IMR-90 (cell line): ENCODE results near the gene ATG5. TPM values are rescaled to one million over a fixed set of nuclear protein-coding genes. Genes with fewer than 3 reads are reported as not detected.

ENCODE experiments used
- ATAC-seq: fragments of 200-7000 bp; cut with Tn5 transposase; 2 replicates; pipeline ENCODE4 v1.9.1; 2020; ENCODE audit warnings: low read depth, mild to moderate bottlenecking, moderate library complexity
- BruUV-seq: library from RNA; stranded (reverse); fragments of 400-500 nt; replicated peaks from 2 replicates; lab custom pipeline; 2021; lab: Mats Ljungman, UMichigan
- CTCF ChIA-PET: fragments of 300-600 bp; formaldehyde crosslinking; extraction: SDS; loops from one replicate; lab custom pipeline; 2021; ENCODE audit warnings: antibody characterized with exemption; lab: Yijun Ruan, JAX
- POLR2A ChIA-PET: fragments of 300-600 bp; sonication (Branson Sonifier 250); formaldehyde crosslinking; loops from one replicate; lab custom pipeline; 2022; ENCODE audit warnings: antibody characterized with exemption; ENCODE audit not compliant: unreplicated experiment; lab: Charles Lee
- DNase-seq: peaks from one replicate; pipeline ENCODE4 v3.0.0; 2013
- H2AFZ ChIP-seq: replicated peaks from 2 replicates; pipeline ENCODE3; 2013; ENCODE audit warnings: low read length, mild to moderate bottlenecking; ENCODE audit not compliant: poor library complexity
- H2AK5ac ChIP-seq: 2 replicates; pipeline ENCODE4 v1.6.1; 2013; ENCODE audit warnings: low read depth, low read length, inconsistent platforms
- H2AK9ac ChIP-seq: replicated peaks from 2 replicates; pipeline ENCODE3; 2013; ENCODE audit warnings: mild to moderate bottlenecking, low read depth, low read length, moderate library complexity; ENCODE audit not compliant: poor library complexity
- H2BK120ac ChIP-seq: 2 replicates; pipeline ENCODE4 v1.6.1; 2013; ENCODE audit warnings: low read depth, low read length, inconsistent platforms
- H2BK15ac ChIP-seq: 3 replicates; pipeline ENCODE4 v1.6.1; 2013; ENCODE audit warnings: low read depth, low read length, inconsistent platforms
- H2BK20ac ChIP-seq: 2 replicates; pipeline ENCODE4 v1.6.1; 2013; ENCODE audit warnings: low read depth, mild to moderate bottlenecking, inconsistent platforms, low read length, moderate library complexity
- H2BK5ac ChIP-seq: 2 replicates; pipeline ENCODE4 v1.6.1; 2013; ENCODE audit warnings: mild to moderate bottlenecking, low read depth, low read length, inconsistent platforms; ENCODE audit not compliant: poor library complexity, severe bottlenecking
- H3K14ac ChIP-seq: replicated peaks from 2 replicates; pipeline ENCODE4 v1.6.1; 2013; ENCODE audit warnings: low read depth, low read length, inconsistent platforms
- H3K18ac ChIP-seq: 2 replicates; pipeline ENCODE4 v1.6.1; 2013; ENCODE audit warnings: low read depth, low read length, control low read depth
- H3K23ac ChIP-seq: 2 replicates; pipeline ENCODE4 v1.6.1; 2013; ENCODE audit warnings: low read depth, low read length, inconsistent platforms
- H3K27ac ChIP-seq: 2 replicates; pipeline ENCODE4 v1.5.1; 2013; ENCODE audit warnings: mild to moderate bottlenecking, control low read depth, low read length; ENCODE audit not compliant: insufficient read depth
- H3K27me3 ChIP-seq: 2 replicates; pipeline ENCODE4 v1.6.1; 2013; ENCODE audit warnings: low read length; ENCODE audit not compliant: control insufficient read depth, insufficient read depth
- H3K36me3 ChIP-seq: 2 replicates; pipeline ENCODE4 v1.6.1; 2013; ENCODE audit warnings: low read length, mixed read lengths; ENCODE audit not compliant: control insufficient read depth, insufficient read depth
- H3K4ac ChIP-seq: 2 replicates; pipeline ENCODE4 v1.6.1; 2013; ENCODE audit warnings: low read depth, low read length, inconsistent platforms
- H3K4me1 ChIP-seq: 2 replicates; pipeline ENCODE4 v1.6.1; 2013; ENCODE audit warnings: low read length, mixed read lengths; ENCODE audit not compliant: control insufficient read depth, insufficient read depth
- H3K4me2 ChIP-seq: 2 replicates; pipeline ENCODE4 v1.6.1; 2013; ENCODE audit warnings: low read depth, mild to moderate bottlenecking, control low read depth, low read length, moderate library complexity
- H3K4me3 ChIP-seq: 2 replicates; pipeline ENCODE4 v1.5.1; 2013; ENCODE audit warnings: low read depth, mild to moderate bottlenecking, control low read depth, low read length, moderate library complexity; ENCODE audit not compliant: insufficient read depth
- H3K56ac ChIP-seq: 2 replicates; pipeline ENCODE4 v1.6.1; 2013; ENCODE audit warnings: low read length, inconsistent platforms; ENCODE audit not compliant: insufficient read depth; ENCODE audit errors: extremely low read depth
- H3K79me1 ChIP-seq, 2 experiments: 2 replicates each; pipeline ENCODE4 v1.6.1; 2013; ENCODE audit warnings: low read length in 2 of 2, inconsistent platforms in 1 of 2, low read depth in 1 of 2
- H3K9ac ChIP-seq: 2 replicates; pipeline ENCODE4 v1.6.1; 2013; ENCODE audit warnings: low read depth, low read length, control low read depth
- H3K9me1 ChIP-seq: 2 replicates; pipeline ENCODE4 v1.6.1; 2013; ENCODE audit warnings: low read length, inconsistent platforms; ENCODE audit not compliant: insufficient read depth
- H3K9me3 ChIP-seq: 2 replicates; pipeline ENCODE4 v1.6.1; 2013; ENCODE audit warnings: low read length; ENCODE audit not compliant: control insufficient read depth, insufficient read depth
- H4K20me1 ChIP-seq: 2 replicates; pipeline ENCODE4 v1.6.1; 2013; ENCODE audit warnings: low read length, inconsistent platforms; ENCODE audit not compliant: insufficient read depth
- H4K5ac ChIP-seq: 2 replicates; pipeline ENCODE4 v1.6.1; 2013; ENCODE audit warnings: mild to moderate bottlenecking, low read depth, low read length, control low read depth
- H4K8ac ChIP-seq, 2 experiments: 2 replicates each; pipeline ENCODE4 v1.6.1; 2013; ENCODE audit warnings: low read depth in 2 of 2, low read length in 2 of 2, control low read depth in 1 of 2, inconsistent platforms in 1 of 2
- H4K91ac ChIP-seq: 2 replicates; pipeline ENCODE4 v1.6.1; 2013; ENCODE audit warnings: low read depth, low read length, inconsistent platforms; ENCODE audit not compliant: insufficient read depth
- MAFK ChIP-seq: IDR thresholded peaks from 2 replicates; pipeline ENCODE4 v1.6.1; 2012; ENCODE audit warnings: low read depth, low read length, improper control_type of control experiment
- NFE2L2 ChIP-seq: fragments of 150-350 bp; IDR thresholded peaks from 2 replicates; pipeline ENCODE4 v1.6.1; 2016; ENCODE audit warnings: low read depth, mild to moderate bottlenecking, low read length
- WGBS, 2 experiments: methylation state at CpG; one replicate each; pipeline versions ENCODE4 v1.1.5 to v1.1.7; 2013; ENCODE audit warnings: missing lambda C conversion rate in 2 of 2; ENCODE audit not compliant: insufficient read length in 1 of 2; ENCODE audit errors: extremely low coverage in 2 of 2; 5-methylcytosine and 5-hydroxymethylcytosine counted together
- dilution Hi-C: fragments of 300-500 bp; cut with HindIII; formaldehyde crosslinking; loops from one replicate; pipeline ENCODE4 v1.14.3; 2018; ENCODE audit warnings: low sequenced_read_pairs; ENCODE audit not compliant: unreplicated experiment
- in situ Hi-C: fragments of 300-500 bp; cut with MboI; formaldehyde crosslinking; loops from 3 replicates; pipeline ENCODE4 v1.14.3; 2019; ENCODE audit warnings: low sequenced_read_pairs, inconsistent platforms, mixed read lengths
- intact Hi-C: fragments of 100-400 bp; cut with micrococcal nuclease; formaldehyde crosslinking; loops from 2 replicates; pipeline ENCODE4 v1.10.0; 2022
- polyA plus RNA-seq, 3 experiments: library from polyadenylated mRNA; depleted of rRNA; stranded (reverse); fragments of >200 nt; gene quantifications; 2 replicates each; pipeline ENCODE4 v1.2.3, GENCODE V29; 2012; ENCODE audit warnings: low replicate concordance in 1 of 3
- total RNA-seq: library from RNA; depleted of rRNA; stranded (reverse); fragments of >200 nt; gene quantifications from 2 replicates; pipeline ENCODE4 v1.2.3, GENCODE V29; 2012

Gene ATG5
- total and polyA plus RNA-seq, 2 of the 4 experiments (the other 2 are of a cell fraction) = 13.5 to 28.0 TPM

DNA sequence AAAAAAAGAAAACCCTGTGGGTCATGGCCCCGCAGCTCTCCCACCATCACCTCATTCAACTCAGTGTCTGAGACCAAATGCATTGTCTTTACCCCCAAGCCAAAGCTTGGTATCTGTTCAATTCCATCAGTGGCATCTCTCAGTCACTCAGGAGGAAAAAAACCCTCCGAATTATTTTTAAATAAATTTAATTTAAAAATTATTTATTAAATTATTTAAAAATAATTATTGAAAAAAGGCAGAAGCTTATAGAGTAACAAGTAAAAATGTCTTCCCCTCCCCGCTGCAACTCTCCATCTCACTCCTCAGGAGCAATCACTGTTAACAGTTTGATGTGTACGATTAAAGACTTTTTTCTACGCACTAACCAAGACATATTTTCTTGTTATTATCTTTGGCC lies 188.7 kb downstream of the ATG5 start:
- CTCF ChIA-PET = interaction anchor here (0.7 kb wide), 1 partner anchor 54 kb away, joined by 4 read pairs; no protein-coding TSS in a partner anchor
- no peak for DNase-seq
- H2AFZ ChIP-seq = no peak overlapping the region
- no peak for TF ChIP-seq MAFK
- no peak for TF ChIP-seq NFE2L2
- H3K9ac ChIP-seq = no peak overlapping the region
- no peak overlapping the region for H2AK5ac ChIP-seq
- H3K4me1 ChIP-seq = peaks cover 6% of the 10 kb centered on the region
- in situ Hi-C loops = no loop called here
- H3K56ac ChIP-seq = no peak overlapping the region
- H3K23ac ChIP-seq = no peak overlapping the region
- H3K4ac ChIP-seq = no peak overlapping the region
- no peak overlapping the region for H2BK5ac ChIP-seq
- H2BK15ac ChIP-seq = no peak overlapping the region
- H3K9me3 ChIP-seq = no peaks in the 10 kb centered on the region
- H3K79me1 ChIP-seq = no peaks in the 10 kb centered on the region
- dilution Hi-C loops = no loop called here
- H3K4me3 ChIP-seq = no peak overlapping the region
- H3K27ac ChIP-seq = no peak overlapping the region
- no peak overlapping the region for H4K8ac ChIP-seq
- H3K36me3 ChIP-seq = no peaks in the 10 kb centered on the region
- H2AK9ac ChIP-seq = no peak overlapping the region
- no peak overlapping the region for H4K5ac ChIP-seq
- H3K14ac ChIP-seq = no peak overlapping the region
- H4K91ac ChIP-seq = no peak overlapping the region
- H3K4me2 ChIP-seq = no peak overlapping the region
- POLR2A ChIA-PET = no interaction called here
- no peak overlapping the region for H2BK120ac ChIP-seq
- no peak overlapping the region for H2BK20ac ChIP-seq
- ATAC-seq = no peak
- no peaks in the 10 kb centered on the region for H3K9me1 ChIP-seq
- no peaks in the 10 kb centered on the region for H4K20me1 ChIP-seq
- H3K27me3 ChIP-seq = no peaks in the 10 kb centered on the region
- H3K18ac ChIP-seq = no peak overlapping the region
- no TSS peak for BruUV-seq
- WGBS, 2 experiments = 86% methylated on average over 3 of the region's 5 CpGs; no CpG with 5 or more reads in 1 of the 2 experiments
- intact Hi-C loops = no loop called here
